ENCODE measurements around the gene SH3PXD2B. TPM values are rescaled to one million over a fixed set of nuclear protein-coding genes. Genes with fewer than 3 reads are reported as not detected.
A peak's percentile ranks its signal among the peaks of the same experiment; 100 is the strongest.
"Not testable (repeated sequence)": the region's sequence is repeated elsewhere in the genome, so short reads cannot be mapped to it uniquely, and the experiment has no call there.

The SH3PXD2B gene
- total and polyA plus RNA-seq, 2 experiments from 2014 or later: 15.2 to 19.8 TPM

DNA sequence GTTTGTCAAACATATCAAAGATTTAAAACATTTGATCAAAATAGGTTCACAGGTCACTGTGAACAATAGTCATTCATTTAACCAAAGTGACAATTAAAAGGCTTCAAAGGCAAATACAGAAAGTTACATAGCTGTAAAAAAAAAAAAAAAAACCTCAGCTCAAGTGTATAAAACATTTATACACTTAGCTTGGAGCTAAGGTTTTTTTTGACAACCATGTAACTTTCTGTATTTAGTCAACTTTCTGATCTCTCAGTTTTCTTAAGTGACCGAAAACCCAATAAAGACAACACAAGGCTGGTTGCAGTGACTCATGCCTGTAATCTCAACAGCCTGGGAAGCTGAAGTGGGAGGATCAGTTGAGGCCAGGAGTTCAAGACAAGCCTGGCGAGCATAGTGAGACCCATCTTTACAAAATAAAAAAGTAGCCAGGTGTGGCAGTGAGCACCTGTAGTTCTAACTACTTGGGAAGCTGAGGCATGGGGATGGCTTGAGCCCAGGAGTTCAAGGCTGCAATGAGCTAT is 154.3 kb downstream of the SH3PXD2B start:
- Histone ChIP-seq H3K9me2 (ENCODE audit: insufficient read depth) (no peaks in the 10 kb centered on the region), H3K4me2 (ENCODE audit: unreplicated experiment) (no peak overlapping the region), H2AFZ (no peak overlapping the region), H3K9ac (no peak overlapping the region), H3K4me1 (ENCODE audit: insufficient read depth) (0 out of 2 replicates have a peak, but pooled peaks cover 6% of the 10 kb centered on the region), H3K4me3 (no peak overlapping the region), H3K79me2 (ENCODE audit: insufficient read depth) (no peaks in the 10 kb centered on the region), H3K36me3 (ENCODE audit: low read depth) (no peaks in the 10 kb centered on the region), H3F3A (ENCODE audit: insufficient read depth) (no peaks in the 10 kb centered on the region), H3K27me3 (replicated peaks; ENCODE audit: insufficient read depth) (no peaks in the 10 kb centered on the region), H3K9me3 (ENCODE audit: low read depth) (no peaks in the 10 kb centered on the region), H4K20me1 (ENCODE audit: insufficient read depth) (no peaks in the 10 kb centered on the region), H3K27ac (no peak overlapping the region)
- peak; percentile 54 for DNase-seq
- WGBS, 2 experiments (ENCODE audit: low coverage in 1 of 2, low lambda C conversion rate in 2 of 2, missing lambda C conversion rate in 2 of 2): 65 to 80% methylated on average over 2 of the region's 2 CpGs
- in situ Hi-C loops (cut with MboI): no loop called here
- TF ChIP-seq EZH2phosphoT487 (IDR thresholded peaks at IDR 0.05; ENCODE audit: insufficient read depth, low read depth): no peak
- no peak for TF ChIP-seq EZH2 (IDR thresholded peaks at IDR 0.05; ENCODE audit: insufficient read depth, poor library complexity, severe bottlenecking)

DNA sequence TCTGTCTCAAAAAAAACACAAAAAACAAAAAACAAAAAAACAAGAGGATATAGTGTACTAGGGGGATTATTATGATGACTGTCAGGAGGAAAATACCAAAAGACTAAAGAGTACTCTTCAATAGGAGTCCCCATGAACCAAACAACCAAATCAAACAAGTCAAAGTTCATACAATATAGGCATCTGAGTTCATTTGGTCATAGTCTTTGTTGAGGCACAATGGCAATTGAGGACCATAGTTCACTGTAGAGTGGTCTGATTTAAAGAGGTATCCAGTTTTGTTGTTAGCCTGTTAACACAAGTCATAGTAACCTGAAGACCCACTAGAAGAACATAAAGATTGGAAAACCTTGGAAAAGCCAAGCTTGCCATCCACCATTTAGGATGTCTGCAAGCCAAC is 159.5 kb downstream of the SH3PXD2B start:
- TF ChIP-seq EZH2 (IDR thresholded peaks at IDR 0.05; ENCODE audit: insufficient read depth, poor library complexity, severe bottlenecking): no peak
- no peak for TF ChIP-seq EZH2phosphoT487 (IDR thresholded peaks at IDR 0.05; ENCODE audit: insufficient read depth, low read depth)
- Histone ChIP-seq H3K36me3 (ENCODE audit: low read depth) (no peaks in the 10 kb centered on the region), H3K4me2 (ENCODE audit: unreplicated experiment) (no peak overlapping the region), H3K27me3 (replicated peaks; ENCODE audit: insufficient read depth) (no peaks in the 10 kb centered on the region), H3K4me1 (ENCODE audit: insufficient read depth) (no peaks in the 10 kb centered on the region), H3K79me2 (ENCODE audit: insufficient read depth) (no peaks in the 10 kb centered on the region), H3K4me3 (no peak overlapping the region), H4K20me1 (ENCODE audit: insufficient read depth) (no peaks in the 10 kb centered on the region), H3K9me2 (ENCODE audit: insufficient read depth) (no peaks in the 10 kb centered on the region), H2AFZ (no peak overlapping the region), H3K27ac (no peak overlapping the region), H3K9ac (no peak overlapping the region), H3K9me3 (ENCODE audit: low read depth) (no peaks in the 10 kb centered on the region), H3F3A (ENCODE audit: insufficient read depth) (no peaks in the 10 kb centered on the region)
- in situ Hi-C loops (cut with MboI): no loop called here
- no peak for DNase-seq

- H3K4me3 ChIP-seq: no peak overlapping the region
- H3K36me3 ChIP-seq (ENCODE audit: low read depth): no peaks in the 10 kb centered on the region
- no peak overlapping the region for H3K4me2 ChIP-seq (ENCODE audit: unreplicated experiment)
- no peaks in the 10 kb centered on the region for H4K20me1 ChIP-seq (ENCODE audit: insufficient read depth)
- WGBS, 2 experiments (ENCODE audit: low coverage in 1 of 2, low lambda C conversion rate in 2 of 2, missing lambda C conversion rate in 2 of 2): 64 to 71% methylated on average over 2 of the region's 2 CpGs
- no peaks in the 10 kb centered on the region for H3K9me2 ChIP-seq (ENCODE audit: insufficient read depth)
- H3K9ac ChIP-seq: no peak overlapping the region
- no peaks in the 10 kb centered on the region for H3F3A ChIP-seq (ENCODE audit: insufficient read depth)
- H3K27ac ChIP-seq: no peak overlapping the region
- H2AFZ ChIP-seq: no peak overlapping the region
- no peaks in the 10 kb centered on the region for H3K27me3 ChIP-seq (replicated peaks; ENCODE audit: insufficient read depth)
- H3K4me1 ChIP-seq (ENCODE audit: insufficient read depth): no peaks in the 10 kb centered on the region
- H3K79me2 ChIP-seq (ENCODE audit: insufficient read depth): no peaks in the 10 kb centered on the region
- in situ Hi-C loops (cut with MboI): no loop called here
- TF ChIP-seq EZH2phosphoT487 (IDR thresholded peaks at IDR 0.05; ENCODE audit: insufficient read depth, low read depth) (no peak), EZH2 (IDR thresholded peaks at IDR 0.05; ENCODE audit: insufficient read depth, poor library complexity, severe bottlenecking) (no peak)
- H3K9me3 ChIP-seq (ENCODE audit: low read depth): no peaks in the 10 kb centered on the region
- no peak for DNase-seq
Measured at GRCh38 chr5:172293745-172294342, 160.5 kb downstream of the SH3PXD2B start.

DNA sequence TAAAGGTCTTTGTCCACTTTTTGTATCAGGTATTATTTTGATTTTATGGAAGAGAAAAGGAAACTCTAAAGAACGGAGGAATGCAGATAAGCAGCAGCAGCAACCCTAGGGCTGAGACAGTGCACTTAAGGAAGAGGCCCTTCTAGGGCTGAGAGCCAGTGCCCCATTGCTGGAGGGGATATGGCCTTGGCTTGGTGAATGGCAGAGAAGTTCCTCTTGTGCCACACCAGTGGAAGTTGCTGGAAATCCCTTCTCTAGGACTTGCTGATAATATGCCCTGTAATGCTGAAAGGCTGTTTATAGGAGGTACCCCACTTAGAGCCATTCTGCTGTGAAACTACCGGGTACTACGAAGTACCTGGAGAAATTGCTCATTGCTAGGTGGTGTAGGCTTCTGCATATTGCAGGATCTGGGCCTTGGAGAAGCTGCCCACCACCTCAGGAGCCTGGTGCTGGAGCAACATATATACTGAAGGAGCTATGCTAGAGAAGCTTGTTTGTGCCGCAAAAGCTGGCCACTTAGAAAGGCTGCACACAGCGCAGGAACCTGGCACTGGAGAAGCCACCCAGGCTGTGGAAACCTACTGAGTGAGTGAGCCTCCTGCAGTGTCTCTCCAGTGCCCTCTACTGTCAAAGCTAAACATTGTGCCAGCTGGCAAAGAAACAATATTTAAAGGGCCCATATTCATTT is 161.1 kb downstream of the SH3PXD2B start:
- no peak overlapping the region for H2AFZ ChIP-seq
- H3K9me2 ChIP-seq (ENCODE audit: insufficient read depth): no peaks in the 10 kb centered on the region
- no peak overlapping the region for H3K4me2 ChIP-seq (ENCODE audit: unreplicated experiment)
- no peaks in the 10 kb centered on the region for H3K4me1 ChIP-seq (ENCODE audit: insufficient read depth)
- TF ChIP-seq EZH2phosphoT487 (IDR thresholded peaks at IDR 0.05; ENCODE audit: insufficient read depth, low read depth) (no peak), EZH2 (IDR thresholded peaks at IDR 0.05; ENCODE audit: insufficient read depth, poor library complexity, severe bottlenecking) (no peak)
- H3K9ac ChIP-seq: no peak overlapping the region
- H3K9me3 ChIP-seq (ENCODE audit: low read depth): no peaks in the 10 kb centered on the region
- no peak overlapping the region for H3K27ac ChIP-seq
- H4K20me1 ChIP-seq (ENCODE audit: insufficient read depth): no peaks in the 10 kb centered on the region
- no peak overlapping the region for H3K4me3 ChIP-seq
- 52 to 58% methylated on average over 5 of the region's 5 CpGs for WGBS, 2 experiments (ENCODE audit: low coverage in 1 of 2, low lambda C conversion rate in 2 of 2, missing lambda C conversion rate in 2 of 2)
- H3F3A ChIP-seq (ENCODE audit: insufficient read depth): no peaks in the 10 kb centered on the region
- no peaks in the 10 kb centered on the region for H3K36me3 ChIP-seq (ENCODE audit: low read depth)
- in situ Hi-C loops (cut with MboI): no loop called here
- no peaks in the 10 kb centered on the region for H3K79me2 ChIP-seq (ENCODE audit: insufficient read depth)
- peak; percentile 89 for DNase-seq
- H3K27me3 ChIP-seq (replicated peaks; ENCODE audit: insufficient read depth): no peaks in the 10 kb centered on the region

DNA sequence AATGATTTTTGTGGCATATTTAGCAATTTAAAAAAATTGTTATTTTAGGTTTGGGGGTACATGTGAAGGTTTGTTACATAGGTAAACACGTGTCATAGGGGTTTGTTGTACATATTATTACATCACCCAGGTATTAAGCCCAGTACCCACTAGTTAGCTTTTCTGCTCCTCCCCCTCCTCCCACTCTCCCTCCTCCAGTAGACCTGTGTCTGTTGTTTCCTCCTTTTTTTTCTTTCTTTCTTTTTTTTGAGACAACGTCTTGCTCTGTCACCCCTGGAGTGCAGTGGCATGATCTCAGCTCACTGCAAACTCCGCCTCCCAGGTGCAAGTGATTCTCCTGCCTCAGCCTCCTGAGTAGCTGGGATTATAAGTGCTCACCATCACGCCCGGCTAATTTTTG is 162.5 kb downstream of the SH3PXD2B start:
- H3K79me2 ChIP-seq (ENCODE audit: insufficient read depth); H3K27me3 ChIP-seq (replicated peaks; ENCODE audit: insufficient read depth); H3F3A ChIP-seq (ENCODE audit: insufficient read depth); H3K4me1 ChIP-seq (ENCODE audit: insufficient read depth); H3K9ac ChIP-seq; H3K27ac ChIP-seq; H2AFZ ChIP-seq; H4K20me1 ChIP-seq (ENCODE audit: insufficient read depth); H3K4me3 ChIP-seq; DNase-seq; H3K4me2 ChIP-seq (ENCODE audit: unreplicated experiment); H3K9me2 ChIP-seq (ENCODE audit: insufficient read depth); H3K9me3 ChIP-seq (ENCODE audit: low read depth); in situ Hi-C loops (cut with MboI); H3K36me3 ChIP-seq (ENCODE audit: low read depth): not testable (repeated sequence)
- WGBS, 2 experiments (ENCODE audit: low coverage in 1 of 2, low lambda C conversion rate in 2 of 2, missing lambda C conversion rate in 2 of 2): 74 to 78% methylated on average over 5 of the region's 5 CpGs
